AG09309 (cell line): ENCODE measurements around the gene SS18L1.

Source experiments
- DNase-seq: peaks from one replicate; pipeline ENCODE4 v3.0.0-alpha.2; 2010; ENCODE audit warnings: low read depth
- H3K4me3 ChIP-seq: 2 replicates; pipeline ENCODE4 v1.5.1; 2011; ENCODE audit warnings: mild to moderate bottlenecking, low read depth, low read length, moderate library complexity; ENCODE audit not compliant: control insufficient read depth
- CTCF ChIP-seq: IDR thresholded peaks from 2 replicates; pipeline ENCODE4 v1.5.1; 2011; ENCODE audit warnings: mild to moderate bottlenecking, low read depth, low read length, inconsistent platforms; ENCODE audit not compliant: insufficient read depth, control insufficient read depth; ENCODE audit errors: missing control alignments

Gene SS18L1

GRCh38 chr20:62226707-62227590 is 83.4 kb downstream of the SS18L1 start:
- H3K4me3 ChIP-seq = no peak overlapping the region
- TF ChIP-seq CTCF = no peak

GRCh38 chr20:62227591-62227976 is 84.0 kb downstream of the SS18L1 start:
- no peak for DNase-seq
- no peak overlapping the region for H3K4me3 ChIP-seq
- TF ChIP-seq CTCF = no peak

More at GRCh38 chr20:62226707-62227590, 83.4 kb downstream of the SS18L1 start:
- DNase-seq = no peak

- DNase-seq = no peak
- no peak for TF ChIP-seq CTCF
- H3K4me3 ChIP-seq = no peak overlapping the region
These were observed 84.7 kb downstream of the SS18L1 start for GRCh38 chr20:62227977-62228958.

- TF ChIP-seq CTCF = no peak
- H3K4me3 ChIP-seq = no peak overlapping the region
- no peak for DNase-seq
These were observed 85.5 kb downstream of the SS18L1 start for GRCh38 chr20:62228982-62229545.

- H3K4me3 ChIP-seq = no peak overlapping the region
- no peak for TF ChIP-seq CTCF
- DNase-seq = no peak
These were observed 86.1 kb downstream of the SS18L1 start for GRCh38 chr20:62229667-62230066.

GRCh38 chr20:62230276-62230675 is 86.7 kb downstream of the SS18L1 start:
- no peak overlapping the region for H3K4me3 ChIP-seq
- no peak for DNase-seq
- no peak for TF ChIP-seq CTCF
